Gastrocnemius medialis (tissue), 4 donors: ENCODE measurements around the gene DNAL4. TPM values are rescaled to one million over a fixed set of nuclear protein-coding genes. Genes with fewer than 3 reads are reported as not detected.

Experiments
- ATAC-seq, 2 donors: fragments of 150-250 bp; one replicate each; pipeline ENCODE4 v1.9.1; 2016
- DNase-seq, 2 donors: peaks; one replicate each; pipeline ENCODE4 v3.0.0-alpha.2; 2019
- H3K27ac ChIP-seq, 4 donors: fragments of 200-600 bp; sonication (generic); 1 replicate in 1 of 4; 2 replicates in 3 of 4; pipeline ENCODE4 v1.5.1; 2016 to 2018; ENCODE audit warnings: mild to moderate bottlenecking in 2 of 4, moderate library complexity in 1 of 4
- H3K27me3 ChIP-seq, 3 donors: fragments of 200-600 bp; sonication (generic) in 2 of 3; 1 replicate in 1 of 3; 2 replicates in 2 of 3; pipeline versions ENCODE4 v1.5.1 to v1.6.0; 2016 to 2019; ENCODE audit warnings: mild to moderate bottlenecking in 1 of 3, moderate library complexity in 1 of 3
- H3K36me3 ChIP-seq, 2 donors: fragments of 200-600 bp; sonication (generic) in 1 of 2; one replicate each; pipeline ENCODE4 v1.5.1; 2017 to 2018
- H3K4me1 ChIP-seq, 2 donors: fragments of 200-600 bp; sonication (generic) in 1 of 2; one replicate each; pipeline ENCODE4 v1.5.1; 2016 to 2017; ENCODE audit warnings: mild to moderate bottlenecking in 2 of 2
- H3K4me3 ChIP-seq, 4 donors: fragments of 200-600 bp; sonication (generic) in 3 of 4; 1 replicate in 1 of 4; 2 replicates in 3 of 4; pipeline ENCODE4 v1.5.1; 2016 to 2019; ENCODE audit warnings: mild to moderate bottlenecking in 2 of 4
- H3K9me3 ChIP-seq, 3 donors: fragments of 200-600 bp; sonication (generic) in 2 of 3; 1 replicate in 1 of 3; 2 replicates in 2 of 3; pipeline ENCODE4 v1.5.1; 2016 to 2019
- POLR2A ChIP-seq, 2 donors: fragments of 450-650 bp; IDR thresholded peaks; one replicate each; pipeline ENCODE4 v1.6.1; 2017; ENCODE audit warnings: antibody characterized with exemption in 2 of 2, mild to moderate bottlenecking in 2 of 2, moderate library complexity in 2 of 2
- in situ Hi-C, 4 donors: fragments of 200-750 bp; cut with MboI; loops; one replicate each; pipeline versions ENCODE4 v1.15.0 to v1.8.0; 2017; ENCODE audit warnings: low sequenced_read_pairs in 4 of 4
- intact Hi-C: fragments of 100-400 bp; cut with DNase I; formaldehyde crosslinking; loops from one replicate; pipeline ENCODE4 v1.15.1; 2023; ENCODE audit warnings: low total_unique reads
- total RNA-seq, 4 donors: library from RNA; depleted of rRNA; stranded (reverse); fragments of >200 nt; gene quantifications; one replicate each; pipeline versions ENCODE4 v1.1.0 to v1.2.3, GENCODE V29; 2016
- TF ChIP-seq, protein P1 (sequence below), 5 experiments: fragments of 450-650 bp in 3 of 5; fragments of 200-600 bp in 2 of 5; sonication (generic) in 2 of 5; IDR thresholded peaks in 4 of 5; conservative IDR thresholded peaks in 1 of 5; 1 replicate in 4 of 5; 2 replicates in 1 of 5; pipeline ENCODE4 v1.5.1; 2016 to 2019; ENCODE audit warnings: antibody characterized with exemption in 5 of 5, mild to moderate bottlenecking in 3 of 5, moderate library complexity in 3 of 5

Gene DNAL4
- total RNA-seq, 4 donors from 2014 or later = 5.7 to 7.2 (median 6.7) TPM

DNA sequence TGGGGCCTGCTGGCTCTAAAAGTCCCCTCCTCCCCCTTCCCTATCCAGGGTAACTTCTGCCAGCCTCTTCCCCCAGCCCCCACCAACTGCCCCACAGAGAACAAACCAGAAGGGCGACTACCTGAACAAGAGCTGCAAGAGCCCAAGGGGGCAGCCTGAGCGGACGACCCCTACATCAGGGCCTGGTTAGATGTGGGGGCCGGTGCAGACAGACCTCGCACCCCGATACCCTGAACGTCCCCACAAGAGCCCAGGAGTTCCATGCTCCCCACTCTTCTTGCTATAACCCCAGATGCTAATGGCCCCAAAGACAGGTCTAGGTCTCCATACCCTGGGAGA is 58.8 kb downstream of the DNAL4 start:
- in situ Hi-C loops (no loop called here), intact Hi-C loops (loop anchor here (10.0 kb wide), 1 partner anchor 230 kb away; the partner anchor contains the start of gene DDX17)
- Histone ChIP-seq H3K27me3 (no peaks in the 10 kb centered on the region), H3K27ac (peak overlapping the region; percentile 83 to 92 (median 88)), H3K36me3 (peaks cover 8 to 60% of the 10 kb centered on the region in 2 donors), H3K4me1 (peaks cover 38 to 51% of the 10 kb centered on the region in 2 donors), H3K4me3 (no peak overlapping the region), H3K9me3 (no peaks in the 10 kb centered on the region)
- no peak for DNase-seq
- ATAC-seq = no peak
- no peak for TF ChIP-seq POLR2A (IDR thresholded peaks at IDR 0.05)
- TF ChIP-seq, protein P1, sequence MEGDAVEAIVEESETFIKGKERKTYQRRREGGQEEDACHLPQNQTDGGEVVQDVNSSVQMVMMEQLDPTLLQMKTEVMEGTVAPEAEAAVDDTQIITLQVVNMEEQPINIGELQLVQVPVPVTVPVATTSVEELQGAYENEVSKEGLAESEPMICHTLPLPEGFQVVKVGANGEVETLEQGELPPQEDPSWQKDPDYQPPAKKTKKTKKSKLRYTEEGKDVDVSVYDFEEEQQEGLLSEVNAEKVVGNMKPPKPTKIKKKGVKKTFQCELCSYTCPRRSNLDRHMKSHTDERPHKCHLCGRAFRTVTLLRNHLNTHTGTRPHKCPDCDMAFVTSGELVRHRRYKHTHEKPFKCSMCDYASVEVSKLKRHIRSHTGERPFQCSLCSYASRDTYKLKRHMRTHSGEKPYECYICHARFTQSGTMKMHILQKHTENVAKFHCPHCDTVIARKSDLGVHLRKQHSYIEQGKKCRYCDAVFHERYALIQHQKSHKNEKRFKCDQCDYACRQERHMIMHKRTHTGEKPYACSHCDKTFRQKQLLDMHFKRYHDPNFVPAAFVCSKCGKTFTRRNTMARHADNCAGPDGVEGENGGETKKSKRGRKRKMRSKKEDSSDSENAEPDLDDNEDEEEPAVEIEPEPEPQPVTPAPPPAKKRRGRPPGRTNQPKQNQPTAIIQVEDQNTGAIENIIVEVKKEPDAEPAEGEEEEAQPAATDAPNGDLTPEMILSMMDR (IDR thresholded peaks at IDR 0.05 in 4 of 5, conservative IDR thresholded peaks at IDR 0.05 in 1 of 5) = no peak

DNA sequence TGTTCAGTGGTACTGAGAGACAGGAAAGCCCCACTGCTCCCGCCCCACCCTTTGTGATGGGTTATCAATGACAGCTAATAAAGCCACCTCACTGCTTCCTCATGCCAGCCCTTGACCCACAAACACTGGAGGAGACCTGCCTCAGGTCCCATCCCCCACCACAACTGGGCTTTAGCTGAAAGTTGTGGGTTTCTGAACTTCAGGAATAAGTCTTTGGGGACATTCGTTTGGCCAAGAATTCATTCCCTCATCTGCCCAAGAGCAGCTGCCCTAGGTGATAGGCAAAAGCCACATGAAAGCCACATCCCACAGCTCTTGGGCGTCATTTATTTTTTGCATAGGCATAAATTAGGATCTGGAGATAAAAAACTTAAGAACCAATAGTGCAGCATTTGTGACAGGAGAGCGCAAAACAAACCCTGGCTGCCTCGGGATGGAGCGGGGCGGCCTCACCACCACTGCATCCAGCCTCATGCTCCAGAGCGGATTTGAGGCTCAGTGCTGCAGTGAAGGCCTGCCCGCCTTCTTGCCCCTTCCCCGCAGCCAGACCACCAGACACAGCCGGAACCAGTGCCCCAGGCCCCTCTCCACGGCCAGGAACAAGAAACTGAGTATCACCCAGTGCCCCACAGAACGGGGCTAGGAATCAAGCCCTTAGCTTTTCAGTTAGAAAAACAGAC is 59.4 kb downstream of the DNAL4 start:
- H3K4me1 ChIP-seq = peaks cover 38 to 46% of the 10 kb centered on the region in 2 donors
- H3K27me3 ChIP-seq = no peaks in the 10 kb centered on the region
- H3K9me3 ChIP-seq = no peaks in the 10 kb centered on the region
- peaks cover 8 to 60% of the 10 kb centered on the region in 2 donors for H3K36me3 ChIP-seq
- no peak for DNase-seq
- H3K4me3 ChIP-seq = peak overlapping the region in 1 of 4 donors; percentile 23
- no peak for ATAC-seq
- intact Hi-C loops = loop anchor here (1.0 to 10.0 kb wide), 3 partner anchors 17 to 230 kb away; partner anchors contain the start of gene DDX17
- peak overlapping the region; percentile 83 to 92 (median 88) for H3K27ac ChIP-seq
- in situ Hi-C loops = no loop called here
- TF ChIP-seq, protein P1 (IDR thresholded peaks at IDR 0.05 in 4 of 5, conservative IDR thresholded peaks at IDR 0.05 in 1 of 5) = no peak
- no peak for TF ChIP-seq POLR2A (IDR thresholded peaks at IDR 0.05)

DNA sequence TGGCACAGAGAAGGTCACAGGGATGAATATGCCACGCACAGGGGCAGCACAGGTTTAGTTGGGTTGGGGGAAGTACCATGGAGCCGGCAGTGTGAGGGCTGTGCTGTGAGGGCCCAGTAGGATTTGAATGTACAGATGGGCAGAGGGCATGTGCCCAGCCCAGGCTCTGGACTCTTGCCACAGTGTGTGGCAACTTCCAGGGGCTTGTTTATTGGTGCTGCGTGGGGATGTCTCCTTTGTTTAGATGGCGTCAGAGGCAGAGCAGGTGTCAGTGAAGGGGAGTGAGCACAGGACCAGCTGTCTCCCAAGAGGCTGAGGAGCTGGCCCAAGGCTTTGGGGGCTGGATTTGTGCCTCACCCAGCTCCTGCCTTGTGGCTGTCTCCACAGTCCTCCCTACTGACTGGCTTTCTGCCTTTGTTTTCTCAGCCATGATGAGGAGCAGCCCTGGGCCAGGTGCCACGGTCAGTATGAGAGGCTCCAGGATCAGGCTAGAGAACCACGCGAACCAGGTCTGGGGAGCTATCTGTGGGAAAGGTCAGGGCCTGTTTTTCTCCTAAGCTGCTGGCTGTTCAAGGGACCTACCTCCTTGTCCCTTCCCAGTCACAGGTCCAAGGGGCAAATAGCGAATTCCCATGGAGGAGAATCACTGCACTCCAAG is 60.1 kb downstream of the DNAL4 start:
- TF ChIP-seq, protein P1 (IDR thresholded peaks at IDR 0.05 in 4 of 5, conservative IDR thresholded peaks at IDR 0.05 in 1 of 5) = no peak
- peak; percentile 30 to 48 for TF ChIP-seq POLR2A (IDR thresholded peaks at IDR 0.05)
- no peaks in the 10 kb centered on the region for H3K27me3 ChIP-seq
- in situ Hi-C loops = no loop called here
- H3K4me3 ChIP-seq = no peak overlapping the region
- H3K4me1 ChIP-seq = peaks cover 38 to 39% of the 10 kb centered on the region in 2 donors
- ATAC-seq = peak; percentile 81 to 87
- intact Hi-C loops = loop anchor here (1.0 to 10.0 kb wide), 5 partner anchors 15 to 229 kb away; partner anchors contain the start of gene DDX17
- DNase-seq = peak; percentile 92 to 98
- peaks cover 4 to 60% of the 10 kb centered on the region in 2 donors for H3K36me3 ChIP-seq
- peak overlapping the region; percentile 83 to 92 (median 88) for H3K27ac ChIP-seq
- H3K9me3 ChIP-seq = no peaks in the 10 kb centered on the region

DNA sequence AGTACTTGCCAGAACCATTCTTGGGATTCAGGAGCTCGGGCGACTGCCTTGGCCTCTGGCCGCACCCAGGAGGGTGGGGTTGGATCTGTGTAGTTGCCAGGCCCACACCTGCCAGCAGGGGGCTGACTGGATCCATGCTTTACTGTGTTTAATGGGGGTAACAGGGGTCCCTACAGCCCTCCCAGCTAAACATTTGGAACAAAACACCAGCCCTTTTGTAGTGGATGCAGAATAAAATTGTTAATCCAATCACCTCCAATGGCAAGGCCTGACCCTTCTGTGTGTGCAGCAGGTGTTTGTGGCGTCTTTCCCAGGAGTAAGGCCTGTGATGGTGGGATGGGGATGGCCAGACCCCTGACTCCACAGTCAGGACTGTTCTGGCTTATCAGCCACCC is 60.6 kb downstream of the DNAL4 start:
- no peak overlapping the region for H3K4me3 ChIP-seq
- peaks cover 38% of the 10 kb centered on the region in 2 donors for H3K4me1 ChIP-seq
- in situ Hi-C loops = no loop called here
- intact Hi-C loops = loop anchor here (1.0 to 10.0 kb wide), 3 partner anchors 15 to 229 kb away; partner anchors contain the start of gene DDX17
- H3K36me3 ChIP-seq = peaks cover 2 to 60% of the 10 kb centered on the region in 2 donors
- H3K27me3 ChIP-seq = no peaks in the 10 kb centered on the region
- ATAC-seq = peak; percentile 18 to 22
- H3K27ac ChIP-seq = peak overlapping the region; percentile 83 to 92 (median 88)
- H3K9me3 ChIP-seq = no peaks in the 10 kb centered on the region
- TF ChIP-seq POLR2A (IDR thresholded peaks at IDR 0.05) = no peak
- TF ChIP-seq, protein P1 (IDR thresholded peaks at IDR 0.05 in 4 of 5, conservative IDR thresholded peaks at IDR 0.05 in 1 of 5) = peak; percentile 62 to 86 (median 71)
- no peak for DNase-seq
